DOHH2 (cell line): Measurements from ENCODE around the gene NUP85.
A peak's percentile ranks its signal among the peaks of the same experiment; 100 is the strongest.

Experiments used
- H3F3A ChIP-seq: fragments of 200-600 bp; sonication (generic), shearing (Covaris generic); 2 replicates; pipeline ENCODE4 v1.6.0; 2016; ENCODE audit warnings: antibody characterized with exemption, mild to moderate bottlenecking; ENCODE audit not compliant: control insufficient read depth, insufficient read depth
- H3K27ac ChIP-seq: fragments of 200-600 bp; sonication (generic); 2 replicates; pipeline ENCODE4 v1.5.1; 2014; ENCODE audit warnings: low read depth, mild to moderate bottlenecking, low read length, moderate library complexity
- H3K27me3 ChIP-seq: fragments of 200-600 bp; sonication (generic); 2 replicates; pipeline ENCODE4 v1.6.1; 2014; ENCODE audit warnings: mild to moderate bottlenecking, low read length, mixed read lengths; ENCODE audit not compliant: control insufficient read depth
- H3K36me3 ChIP-seq: fragments of 200-600 bp; sonication (generic); 2 replicates; pipeline ENCODE4 v1.6.1; 2014; ENCODE audit warnings: mild to moderate bottlenecking, low read length, moderate library complexity, mixed read lengths; ENCODE audit not compliant: control insufficient read depth
- H3K4me1 ChIP-seq: fragments of 200-600 bp; sonication (generic); 2 replicates; pipeline ENCODE4 v1.6.1; 2014; ENCODE audit warnings: mild to moderate bottlenecking, low read length, mixed read lengths; ENCODE audit not compliant: control insufficient read depth
- H3K4me2 ChIP-seq: fragments of 200-600 bp; sonication (generic); 2 replicates; pipeline ENCODE4 v1.6.0; 2014; ENCODE audit warnings: mild to moderate bottlenecking, low read length, moderate library complexity
- H3K4me3 ChIP-seq: fragments of 200-600 bp; sonication (generic); 2 replicates; pipeline ENCODE4 v1.5.1; 2014; ENCODE audit warnings: mild to moderate bottlenecking, low read length, mixed read lengths
- H3K79me2 ChIP-seq: fragments of 200-600 bp; sonication (generic); 2 replicates; pipeline ENCODE4 v1.6.1; 2014; ENCODE audit warnings: mild to moderate bottlenecking, low read length, mixed read lengths; ENCODE audit not compliant: control insufficient read depth
- H3K9me2 ChIP-seq: fragments of 200-600 bp; sonication (generic); replicated peaks from 2 replicates; pipeline ENCODE4 v1.6.1; 2014; ENCODE audit warnings: mild to moderate bottlenecking, low read length, mixed read lengths; ENCODE audit not compliant: control insufficient read depth
- H3K9me3 ChIP-seq: fragments of 200-600 bp; sonication (generic); 2 replicates; pipeline ENCODE4 v1.6.1; 2014; ENCODE audit warnings: antibody characterized with exemption, low read length, mixed read lengths; ENCODE audit not compliant: control insufficient read depth, insufficient read depth
- H4K20me1 ChIP-seq: fragments of 200-600 bp; sonication (generic); 2 replicates; pipeline ENCODE4 v1.6.0; 2014; ENCODE audit warnings: low read depth, mild to moderate bottlenecking, antibody characterized with exemption, low read length, moderate library complexity; ENCODE audit not compliant: control insufficient read depth, insufficient read depth
- CTCF ChIP-seq: fragments of 200-600 bp; sonication (generic); IDR thresholded peaks from one replicate; pipeline ENCODE4 v1.5.1; 2014; ENCODE audit warnings: antibody characterized with exemption, mild to moderate bottlenecking, low read depth, low read length; ENCODE audit not compliant: poor library complexity, severe bottlenecking
- EZH2phosphoT487 ChIP-seq: fragments of 200-600 bp; sonication (generic); IDR thresholded peaks from 2 replicates; pipeline ENCODE4 v1.6.1; 2017; ENCODE audit warnings: borderline replicate concordance, mild to moderate bottlenecking, antibody characterized with exemption, low read length, moderate library complexity, mixed read lengths

Gene NUP85

GRCh38 chr17:75182569-75183436 lies 22.7 kb upstream of the NUP85 start, which contains the start of gene SUMO2:
SUMO2 (minus strand) TSS chr17:75182959; CDS start chr17:75182834, 125 bp downstream.
- peaks cover 58% of the 10 kb centered on the region for H3K79me2 ChIP-seq
- no peaks in the 10 kb centered on the region for H3K9me3 ChIP-seq
- no peaks in the 10 kb centered on the region for H3K9me2 ChIP-seq

GRCh38 chr17:75183999-75184884 lies 21.2 kb upstream of the NUP85 start:
- Histone ChIP-seq H3K36me3 (peaks cover 31% of the 10 kb centered on the region), H3K9me3 (no peaks in the 10 kb centered on the region), H3K4me2 (peak overlapping the region; percentile 55; the same call in 1 of the 2 replicates), H3F3A (no peaks in the 10 kb centered on the region; the same call in none of the 2 replicates), H4K20me1 (peaks cover 16% of the 10 kb centered on the region; the same call in 1 of the 2 replicates), H3K9me2 (no peaks in the 10 kb centered on the region), H3K4me1 (peaks cover 15% of the 10 kb centered on the region), H3K79me2 (peaks cover 43% of the 10 kb centered on the region), H3K4me3 (peak overlapping the region; percentile 99; the same call in 1 of the 2 replicates), H3K27me3 (0 out of 2 replicates have a peak, but pooled peaks cover 2% of the 10 kb centered on the region), H3K27ac (no peak overlapping the region)
- TF ChIP-seq EZH2phosphoT487 (no peak), CTCF (no peak)

More at GRCh38 chr17:75182569-75183436, 22.7 kb upstream of the NUP85 start, which contains the start of gene SUMO2:
- H3K27ac ChIP-seq = peak within 1 kb of the TSS; percentile 75
- peak within 1 kb of the TSS; percentile 99 for H3K4me3 ChIP-seq
- no peaks in the 10 kb centered on the region for H3K27me3 ChIP-seq
- peaks cover 16% of the 10 kb centered on the region; the same call in 1 of the 2 replicates for H4K20me1 ChIP-seq
- peaks cover 46% of the 10 kb centered on the region for H3K36me3 ChIP-seq
- no peaks in the 10 kb centered on the region; the same call in none of the 2 replicates for H3F3A ChIP-seq
- TF ChIP-seq EZH2phosphoT487 (no peak), CTCF (no peak)
- H3K4me1 ChIP-seq = peaks cover 15% of the 10 kb centered on the region
- peak within 1 kb of the TSS; percentile 77 for H3K4me2 ChIP-seq

- TF ChIP-seq EZH2phosphoT487 (no peak), CTCF (no peak)
- Histone ChIP-seq H3K27me3 (0 out of 2 replicates have a peak, but pooled peaks cover 2% of the 10 kb centered on the region), H3K9me2 (no peaks in the 10 kb centered on the region), H3K9me3 (no peaks in the 10 kb centered on the region), H3K27ac (no peak overlapping the region), H3K4me2 (no peak overlapping the region), H3K4me3 (no peak overlapping the region), H4K20me1 (no peaks in the 10 kb centered on the region), H3K4me1 (peaks cover 2% of the 10 kb centered on the region), H3K79me2 (peaks cover 2% of the 10 kb centered on the region; the same call in 1 of the 2 replicates), H3F3A (no peaks in the 10 kb centered on the region), H3K36me3 (no peaks in the 10 kb centered on the region)
Measured at GRCh38 chr17:75188614-75189013, 16.9 kb upstream of the NUP85 start.
